ENCODE results near the gene NBPF8. TPM values are rescaled to one million over a fixed set of nuclear protein-coding genes. Genes with fewer than 3 reads are reported as not detected.
A peak's percentile ranks its signal among the peaks of the same experiment; 100 is the strongest.
"Not testable (repeated sequence)": the region's sequence is repeated elsewhere in the genome, so short reads cannot be mapped to it uniquely, and the experiment has no call there.

NBPF8 gene
- total RNA-seq, 1 experiment from 2014 or later: 19.8 TPM

GRCh38 chr1:120405348-120405747 lies 9.5 kb upstream of the NBPF8 start:
- H2AFZ ChIP-seq (ENCODE audit: low read length); H4K20me1 ChIP-seq (ENCODE audit: low read length); H3K27me3 ChIP-seq (ENCODE audit: low read length); H3K27ac ChIP-seq (ENCODE audit: low read length); H3K4me3 ChIP-seq (ENCODE audit: low read length); POLR2A ChIA-PET (ENCODE audit: unreplicated experiment); intact Hi-C loops (cut with micrococcal nuclease); H3K9ac ChIP-seq (ENCODE audit: low read length); ATAC-seq; H3K4me1 ChIP-seq (ENCODE audit: insufficient read depth, low read length); CTCF ChIA-PET; BruUV-seq (replicated peaks); H3K9me3 ChIP-seq (ENCODE audit: low read length); H3K36me3 ChIP-seq (ENCODE audit: low read depth, low read length); H3K79me2 ChIP-seq (ENCODE audit: low read length); DNase-seq; H3K9me2 ChIP-seq (replicated peaks; ENCODE audit: low read length); H3F3A ChIP-seq (ENCODE audit: low read length, unreplicated experiment); H3K4me2 ChIP-seq (ENCODE audit: low read length): not testable (repeated sequence)

- CTCF ChIA-PET; H3K4me1 ChIP-seq (ENCODE audit: insufficient read depth, low read length); H3K9me2 ChIP-seq (replicated peaks; ENCODE audit: low read length); H3K27me3 ChIP-seq (ENCODE audit: low read length); H3K79me2 ChIP-seq (ENCODE audit: low read length); DNase-seq; H3K27ac ChIP-seq (ENCODE audit: low read length); H3K9me3 ChIP-seq (ENCODE audit: low read length); H3K9ac ChIP-seq (ENCODE audit: low read length); BruUV-seq (replicated peaks); H3F3A ChIP-seq (ENCODE audit: low read length, unreplicated experiment); H3K36me3 ChIP-seq (ENCODE audit: low read depth, low read length); H4K20me1 ChIP-seq (ENCODE audit: low read length); POLR2A ChIA-PET (ENCODE audit: unreplicated experiment); intact Hi-C loops (cut with micrococcal nuclease): not testable (repeated sequence)
- ATAC-seq: peak; percentile 3; the same call in 1 of the 2 replicates
- H2AFZ ChIP-seq (ENCODE audit: low read length): peak overlapping the region; percentile 59; the same call in 1 of the 2 replicates
- H3K4me2 ChIP-seq (ENCODE audit: low read length): peak overlapping the region; percentile 49; the same call in 1 of the 2 replicates
- H3K4me3 ChIP-seq (ENCODE audit: low read length): peak overlapping the region; percentile 49; the same call in 1 of the 2 replicates
Observed at GRCh38 chr1:120414451-120414850, 384 bp upstream of the NBPF8 start.

- H3K36me3 ChIP-seq (ENCODE audit: low read depth, low read length); H3K4me1 ChIP-seq (ENCODE audit: insufficient read depth, low read length); H3K27me3 ChIP-seq (ENCODE audit: low read length); H3K27ac ChIP-seq (ENCODE audit: low read length); H4K20me1 ChIP-seq (ENCODE audit: low read length); intact Hi-C loops (cut with micrococcal nuclease); POLR2A ChIA-PET (ENCODE audit: unreplicated experiment); H3F3A ChIP-seq (ENCODE audit: low read length, unreplicated experiment); H3K79me2 ChIP-seq (ENCODE audit: low read length); H3K9me2 ChIP-seq (replicated peaks; ENCODE audit: low read length); H3K9me3 ChIP-seq (ENCODE audit: low read length); CTCF ChIA-PET: not testable (repeated sequence)
- H3K4me3 ChIP-seq (ENCODE audit: low read length): peak overlapping the region; percentile 67
- ATAC-seq (peak; percentile 75), DNase-seq (peak; percentile 50)
- TSS peak; percentile 47 for BruUV-seq (replicated peaks)
- peak overlapping the region; percentile 31; the same call in 1 of the 2 replicates for H3K9ac ChIP-seq (ENCODE audit: low read length)
- peak overlapping the region; percentile 66; the same call in 1 of the 2 replicates for H2AFZ ChIP-seq (ENCODE audit: low read length)
- peak overlapping the region; percentile 76 for H3K4me2 ChIP-seq (ENCODE audit: low read length)
Observed at GRCh38 chr1:120415492-120415961, 692 bp downstream of the NBPF8 start.

- DNase-seq; intact Hi-C loops (cut with micrococcal nuclease); H3K79me2 ChIP-seq (ENCODE audit: low read length); H3K9me2 ChIP-seq (replicated peaks; ENCODE audit: low read length); H3K4me1 ChIP-seq (ENCODE audit: insufficient read depth, low read length); H3K9ac ChIP-seq (ENCODE audit: low read length); H2AFZ ChIP-seq (ENCODE audit: low read length); BruUV-seq (replicated peaks); H3K9me3 ChIP-seq (ENCODE audit: low read length); H3K27me3 ChIP-seq (ENCODE audit: low read length); POLR2A ChIA-PET (ENCODE audit: unreplicated experiment); H3K27ac ChIP-seq (ENCODE audit: low read length); ATAC-seq; CTCF ChIA-PET; H3K36me3 ChIP-seq (ENCODE audit: low read depth, low read length); H3K4me2 ChIP-seq (ENCODE audit: low read length); H3F3A ChIP-seq (ENCODE audit: low read length, unreplicated experiment); H3K4me3 ChIP-seq (ENCODE audit: low read length); H4K20me1 ChIP-seq (ENCODE audit: low read length): not testable (repeated sequence)
Observed at GRCh38 chr1:120425063-120425462, 10.2 kb downstream of the NBPF8 start.

GRCh38 chr1:120431626-120432025 lies 16.8 kb downstream of the NBPF8 start:
- H3K27ac ChIP-seq (ENCODE audit: low read length); CTCF ChIA-PET; BruUV-seq (replicated peaks); H4K20me1 ChIP-seq (ENCODE audit: low read length); H3K4me1 ChIP-seq (ENCODE audit: insufficient read depth, low read length); H3K4me3 ChIP-seq (ENCODE audit: low read length); H3K9ac ChIP-seq (ENCODE audit: low read length); intact Hi-C loops (cut with micrococcal nuclease); H3K9me3 ChIP-seq (ENCODE audit: low read length); H3K27me3 ChIP-seq (ENCODE audit: low read length); H3K9me2 ChIP-seq (replicated peaks; ENCODE audit: low read length); H3K36me3 ChIP-seq (ENCODE audit: low read depth, low read length); H3K79me2 ChIP-seq (ENCODE audit: low read length); H2AFZ ChIP-seq (ENCODE audit: low read length); ATAC-seq; POLR2A ChIA-PET (ENCODE audit: unreplicated experiment); H3K4me2 ChIP-seq (ENCODE audit: low read length); DNase-seq; H3F3A ChIP-seq (ENCODE audit: low read length, unreplicated experiment): not testable (repeated sequence)

GRCh38 chr1:120433831-120434230 lies 19.0 kb downstream of the NBPF8 start:
- H3K9ac ChIP-seq (ENCODE audit: low read length); H3K4me2 ChIP-seq (ENCODE audit: low read length); H4K20me1 ChIP-seq (ENCODE audit: low read length); CTCF ChIA-PET; intact Hi-C loops (cut with micrococcal nuclease); H3K27me3 ChIP-seq (ENCODE audit: low read length); H3K4me1 ChIP-seq (ENCODE audit: insufficient read depth, low read length); ATAC-seq; H3K9me2 ChIP-seq (replicated peaks; ENCODE audit: low read length); H3F3A ChIP-seq (ENCODE audit: low read length, unreplicated experiment); DNase-seq; H2AFZ ChIP-seq (ENCODE audit: low read length); H3K79me2 ChIP-seq (ENCODE audit: low read length); POLR2A ChIA-PET (ENCODE audit: unreplicated experiment); H3K36me3 ChIP-seq (ENCODE audit: low read depth, low read length); BruUV-seq (replicated peaks); H3K27ac ChIP-seq (ENCODE audit: low read length); H3K9me3 ChIP-seq (ENCODE audit: low read length); H3K4me3 ChIP-seq (ENCODE audit: low read length): not testable (repeated sequence)

- H4K20me1 ChIP-seq (ENCODE audit: low read length); H2AFZ ChIP-seq (ENCODE audit: low read length); DNase-seq; BruUV-seq (replicated peaks); H3K9me3 ChIP-seq (ENCODE audit: low read length); POLR2A ChIA-PET (ENCODE audit: unreplicated experiment); ATAC-seq; H3K79me2 ChIP-seq (ENCODE audit: low read length); H3K27me3 ChIP-seq (ENCODE audit: low read length); H3K4me3 ChIP-seq (ENCODE audit: low read length); H3K4me1 ChIP-seq (ENCODE audit: insufficient read depth, low read length); H3K27ac ChIP-seq (ENCODE audit: low read length); H3K9ac ChIP-seq (ENCODE audit: low read length); H3K9me2 ChIP-seq (replicated peaks; ENCODE audit: low read length); intact Hi-C loops (cut with micrococcal nuclease); H3K36me3 ChIP-seq (ENCODE audit: low read depth, low read length); H3K4me2 ChIP-seq (ENCODE audit: low read length); H3F3A ChIP-seq (ENCODE audit: low read length, unreplicated experiment); CTCF ChIA-PET: not testable (repeated sequence)
Observed at GRCh38 chr1:120449124-120449523, 34.3 kb downstream of the NBPF8 start.
